Natural killer cell (primary cell): Measurements from ENCODE around the gene PRPF39. TPM values are rescaled to one million over a fixed set of nuclear protein-coding genes. Genes with fewer than 3 reads are reported as not detected.

Experiments used
- ATAC-seq, 3 donors: fragments of 150-1000 bp in 2 of 3; fragments of 200-7000 bp in 1 of 3; cut with Tn5 transposase; 1 replicate in 1 of 3; 2 replicates in 2 of 3; pipeline ENCODE4 v1.10.0; 2021; ENCODE audit warnings: mild to moderate bottlenecking in 2 of 3, moderate library complexity in 2 of 3
- DNase-seq, 2 donors: peaks; one replicate each; pipeline versions ENCODE4 v3.0.0 to v3.0.0-alpha.2; 2013 to 2021; ENCODE audit warnings: mixed read lengths in 1 of 2
- H3K27ac ChIP-seq: one replicate; pipeline ENCODE4 v1.5.1; 2013; ENCODE audit warnings: mild to moderate bottlenecking, low read length
- H3K27me3 ChIP-seq: one replicate; pipeline ENCODE4 v1.6.1; 2013; ENCODE audit warnings: low read length; ENCODE audit not compliant: control insufficient read depth, insufficient read depth
- H3K36me3 ChIP-seq: one replicate; pipeline ENCODE4 v1.6.1; 2013; ENCODE audit warnings: low read length; ENCODE audit not compliant: control insufficient read depth, insufficient read depth
- H3K4me1 ChIP-seq: one replicate; pipeline ENCODE4 v1.6.1; 2013; ENCODE audit warnings: low read length; ENCODE audit not compliant: control insufficient read depth, insufficient read depth
- H3K4me3 ChIP-seq: one replicate; pipeline ENCODE4 v1.5.1; 2013; ENCODE audit warnings: low read length
- H3K9me3 ChIP-seq: one replicate; pipeline ENCODE4 v1.6.1; 2013; ENCODE audit warnings: low read length; ENCODE audit not compliant: control insufficient read depth, insufficient read depth
- H3K27ac Mint-ChIP-seq, 2 donors: one replicate each; pipeline ENCODE4 v1.8.0; 2022; ENCODE audit warnings: mild to moderate bottlenecking in 2 of 2, mixed read lengths in 2 of 2, moderate library complexity in 1 of 2
- H3K27me3 Mint-ChIP-seq, 2 donors: one replicate each; pipeline ENCODE4 v1.8.0; 2022; ENCODE audit warnings: low read depth in 2 of 2, mixed read lengths in 2 of 2
- H3K36me3 Mint-ChIP-seq: one replicate; pipeline ENCODE4 v1.8.0; 2022; ENCODE audit warnings: mixed read lengths
- H3K4me1 Mint-ChIP-seq, 2 donors: one replicate each; pipeline ENCODE4 v1.8.0; 2022; ENCODE audit warnings: mixed read lengths in 2 of 2
- H3K4me3 Mint-ChIP-seq: one replicate; pipeline ENCODE4 v1.8.0; 2022; ENCODE audit warnings: mild to moderate bottlenecking, moderate library complexity, mixed read lengths
- H3K9me3 Mint-ChIP-seq, 2 donors: one replicate each; pipeline ENCODE4 v1.8.0; 2022; ENCODE audit warnings: mixed read lengths in 2 of 2
- WGBS: methylation state at CpG from one replicate; pipeline ENCODE4 v1.1.7; 2013; ENCODE audit warnings: missing lambda C conversion rate; ENCODE audit not compliant: insufficient coverage; 5-methylcytosine and 5-hydroxymethylcytosine counted together
- intact Hi-C: fragments of 100-400 bp; cut with micrococcal nuclease; formaldehyde crosslinking; loops from one replicate; pipeline ENCODE4 v1.14.2; 2022
- total RNA-seq, 4 donors: library from RNA; stranded (reverse); fragments of 120-200 nt in 1 of 4; gene quantifications; one replicate each; pipeline versions ENCODE4 v1.2.3 to v1.2.4, GENCODE V29; 2013 to 2022
- TF ChIP-seq, protein P1 (sequence below): fragments of 200-600 bp; IDR thresholded peaks from one replicate; pipeline ENCODE4 v1.8.0; 2022; ENCODE audit warnings: antibody characterized with exemption

The PRPF39 gene
- total RNA-seq, 3 donors from 2014 or later (not counting 1 experiment from before 2014, with no cell fraction given), result 49.2 to 61.2 (median 52.5) TPM

DNA sequence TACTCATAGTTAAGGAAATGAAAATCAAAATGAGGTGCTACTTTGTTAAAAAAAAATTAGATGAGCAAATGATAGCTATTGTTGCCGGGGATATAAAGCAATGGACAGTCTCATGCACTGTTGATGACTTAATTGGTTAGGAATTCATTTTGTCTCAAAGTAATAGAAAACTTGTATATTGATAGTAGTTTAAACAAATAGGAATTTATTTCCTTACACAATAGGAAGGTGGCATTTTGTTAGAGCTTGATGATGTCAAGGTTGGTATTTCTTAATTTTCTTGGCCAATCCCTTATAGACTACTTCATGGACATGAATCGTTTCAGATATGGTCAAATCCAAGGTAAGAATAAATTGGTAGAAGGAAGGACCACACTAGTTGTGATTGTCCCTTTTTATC is 7.8 kb downstream of the PRPF39 start:
- no peaks in the 10 kb centered on the region for H3K9me3 Mint-ChIP-seq
- DNase-seq (no peak), ATAC-seq (no peak)
- no peak overlapping the region for H3K27ac Mint-ChIP-seq
- Histone ChIP-seq H3K36me3 (peaks cover 12% of the 10 kb centered on the region), H3K27me3 (no peaks in the 10 kb centered on the region), H3K27ac (no peak overlapping the region), H3K4me3 (no peak overlapping the region), H3K4me1 (no peaks in the 10 kb centered on the region), H3K9me3 (no peaks in the 10 kb centered on the region)
- H3K36me3 Mint-ChIP-seq, result no peaks in the 10 kb centered on the region
- H3K27me3 Mint-ChIP-seq, result no peaks in the 10 kb centered on the region
- H3K4me3 Mint-ChIP-seq, result no peak overlapping the region
- H3K4me1 Mint-ChIP-seq, result peaks cover 30 to 36% of the 10 kb centered on the region in 2 donors
- TF ChIP-seq, protein P1, sequence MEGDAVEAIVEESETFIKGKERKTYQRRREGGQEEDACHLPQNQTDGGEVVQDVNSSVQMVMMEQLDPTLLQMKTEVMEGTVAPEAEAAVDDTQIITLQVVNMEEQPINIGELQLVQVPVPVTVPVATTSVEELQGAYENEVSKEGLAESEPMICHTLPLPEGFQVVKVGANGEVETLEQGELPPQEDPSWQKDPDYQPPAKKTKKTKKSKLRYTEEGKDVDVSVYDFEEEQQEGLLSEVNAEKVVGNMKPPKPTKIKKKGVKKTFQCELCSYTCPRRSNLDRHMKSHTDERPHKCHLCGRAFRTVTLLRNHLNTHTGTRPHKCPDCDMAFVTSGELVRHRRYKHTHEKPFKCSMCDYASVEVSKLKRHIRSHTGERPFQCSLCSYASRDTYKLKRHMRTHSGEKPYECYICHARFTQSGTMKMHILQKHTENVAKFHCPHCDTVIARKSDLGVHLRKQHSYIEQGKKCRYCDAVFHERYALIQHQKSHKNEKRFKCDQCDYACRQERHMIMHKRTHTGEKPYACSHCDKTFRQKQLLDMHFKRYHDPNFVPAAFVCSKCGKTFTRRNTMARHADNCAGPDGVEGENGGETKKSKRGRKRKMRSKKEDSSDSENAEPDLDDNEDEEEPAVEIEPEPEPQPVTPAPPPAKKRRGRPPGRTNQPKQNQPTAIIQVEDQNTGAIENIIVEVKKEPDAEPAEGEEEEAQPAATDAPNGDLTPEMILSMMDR, result no peak
- WGBS, result 82% methylated on average over 1 of the region's 2 CpGs
- intact Hi-C loops, result no loop called here

DNA sequence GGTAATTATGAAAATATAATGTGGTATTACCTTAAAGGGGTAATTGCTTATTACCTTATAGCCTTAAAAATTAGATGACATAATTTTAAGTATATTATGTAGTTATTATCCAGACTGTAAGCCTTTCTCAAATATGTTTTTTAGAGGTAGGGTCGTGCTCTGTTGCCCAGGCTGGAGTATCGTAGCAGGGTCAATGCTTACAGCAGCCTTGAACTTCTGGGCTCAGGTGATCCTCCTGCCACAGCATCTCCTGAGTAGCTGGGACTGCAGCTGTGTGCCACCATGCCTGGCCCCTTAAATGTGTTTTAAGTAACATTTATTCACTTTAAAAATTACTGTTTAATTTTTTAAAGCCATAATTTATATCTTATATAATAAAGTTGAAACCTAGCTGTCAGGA is 10.4 kb downstream of the PRPF39 start:
- H3K4me3 ChIP-seq, result no peak overlapping the region
- H3K9me3 ChIP-seq, result no peaks in the 10 kb centered on the region
- Mint-ChIP-seq H3K4me1 (peaks cover 15 to 18% of the 10 kb centered on the region in 2 donors), H3K27me3 (no peaks in the 10 kb centered on the region), H3K27ac (no peak overlapping the region), H3K9me3 (no peaks in the 10 kb centered on the region), H3K4me3 (no peak overlapping the region), H3K36me3 (peaks cover 16% of the 10 kb centered on the region)
- intact Hi-C loops, result no loop called here
- H3K4me1 ChIP-seq, result no peaks in the 10 kb centered on the region
- ATAC-seq, result no peak
- no peak overlapping the region for H3K27ac ChIP-seq
- no peak for DNase-seq
- 94% methylated on average over 2 of the region's 2 CpGs for WGBS
- peaks cover 30% of the 10 kb centered on the region for H3K36me3 ChIP-seq
- TF ChIP-seq, protein P1, result no peak
- no peaks in the 10 kb centered on the region for H3K27me3 ChIP-seq

DNA sequence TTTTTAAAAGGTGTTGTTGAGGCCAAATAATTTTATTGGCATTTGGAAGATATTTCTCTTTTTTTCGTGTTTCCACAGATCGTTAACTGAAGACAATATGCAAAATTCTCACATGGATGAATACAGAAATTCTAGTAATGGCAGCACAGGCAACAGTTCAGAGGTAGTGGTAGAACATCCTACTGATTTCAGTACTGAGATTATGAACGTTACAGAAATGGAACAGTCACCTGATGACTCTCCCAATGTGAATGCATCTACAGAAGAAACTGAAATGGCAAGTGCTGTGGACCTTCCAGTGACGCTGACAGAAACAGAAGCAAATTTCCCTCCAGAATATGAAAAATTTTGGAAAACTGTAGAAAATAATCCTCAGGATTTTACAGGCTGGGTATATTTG is 11.2 kb downstream of the PRPF39 start:
- TF ChIP-seq, protein P1, result no peak
- Mint-ChIP-seq H3K4me1 (peaks cover 9 to 10% of the 10 kb centered on the region in 2 donors), H3K36me3 (peaks cover 16% of the 10 kb centered on the region), H3K4me3 (no peak overlapping the region), H3K9me3 (no peaks in the 10 kb centered on the region), H3K27ac (no peak overlapping the region), H3K27me3 (no peaks in the 10 kb centered on the region)
- H3K4me1 ChIP-seq, result no peaks in the 10 kb centered on the region
- 91% methylated on average over 4 of the region's 4 CpGs for WGBS
- no peaks in the 10 kb centered on the region for H3K27me3 ChIP-seq
- intact Hi-C loops, result no loop called here
- DNase-seq, result no peak
- no peak overlapping the region for H3K4me3 ChIP-seq
- peaks cover 32% of the 10 kb centered on the region for H3K36me3 ChIP-seq
- no peaks in the 10 kb centered on the region for H3K9me3 ChIP-seq
- no peak for ATAC-seq
- H3K27ac ChIP-seq, result no peak overlapping the region

DNA sequence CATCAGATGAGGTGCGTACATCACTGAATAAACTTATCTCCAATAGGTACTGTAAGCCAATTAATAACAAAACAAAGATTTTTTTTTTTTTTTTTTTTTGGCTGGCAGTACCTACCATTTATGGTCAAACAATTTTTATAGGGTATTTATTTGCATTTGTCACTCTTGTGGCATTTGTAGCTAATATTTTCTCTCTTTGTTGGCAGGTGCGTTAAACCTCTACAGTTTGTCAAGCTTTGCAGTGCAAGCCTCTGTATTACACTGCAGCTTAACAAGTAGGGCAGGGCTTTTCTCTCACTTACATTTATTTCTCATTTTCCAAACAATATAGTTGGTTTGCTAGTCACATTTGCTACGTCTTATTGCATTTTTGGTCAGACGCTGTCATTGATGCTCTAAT is 12.3 kb downstream of the PRPF39 start:
- TF ChIP-seq, protein P1, result no peak
- Mint-ChIP-seq H3K27me3 (no peaks in the 10 kb centered on the region), H3K4me3 (no peak overlapping the region), H3K4me1 (peaks cover under 1 to 10% of the 10 kb centered on the region in 2 donors), H3K9me3 (no peaks in the 10 kb centered on the region), H3K36me3 (peaks cover 16% of the 10 kb centered on the region), H3K27ac (no peak overlapping the region)
- DNase-seq (no peak), ATAC-seq (no peak)
- no peaks in the 10 kb centered on the region for H3K4me1 ChIP-seq
- H3K27ac ChIP-seq, result no peak overlapping the region
- no peaks in the 10 kb centered on the region for H3K9me3 ChIP-seq
- intact Hi-C loops, result no loop called here
- H3K4me3 ChIP-seq, result no peak overlapping the region
- no peaks in the 10 kb centered on the region for H3K27me3 ChIP-seq
- peaks cover 36% of the 10 kb centered on the region for H3K36me3 ChIP-seq
- WGBS, result 97% methylated on average over 4 of the region's 4 CpGs
